HUES64 (cell line): ENCODE data around the gene CCDC144A.
"Not testable (repeated sequence)": the region's sequence is repeated elsewhere in the genome, so short reads cannot be mapped to it uniquely, and the experiment has no call there.

Source experiments
- H3K27ac ChIP-seq: 2 replicates; pipeline ENCODE4 v1.7.0; 2013; ENCODE audit warnings: low read depth, low read length, inconsistent platforms
- H3K27me3 ChIP-seq: 2 replicates; pipeline ENCODE4 v1.6.1; 2013; ENCODE audit warnings: mild to moderate bottlenecking, low read length; ENCODE audit not compliant: insufficient read depth
- H3K36me3 ChIP-seq: 2 replicates; pipeline ENCODE4 v1.6.1; 2013; ENCODE audit warnings: mild to moderate bottlenecking, low read length; ENCODE audit not compliant: insufficient read depth
- H3K4me1 ChIP-seq: 2 replicates; pipeline ENCODE4 v1.6.1; 2013; ENCODE audit warnings: mild to moderate bottlenecking, low read length, moderate library complexity; ENCODE audit not compliant: insufficient read depth
- H3K4me3 ChIP-seq: 2 replicates; pipeline ENCODE4 v1.5.1; 2013; ENCODE audit warnings: mild to moderate bottlenecking, low read length, moderate library complexity
- H3K9ac ChIP-seq: 2 replicates; pipeline ENCODE4 v1.6.1; 2013; ENCODE audit warnings: mild to moderate bottlenecking, low read depth, low read length
- H3K9me3 ChIP-seq: 2 replicates; pipeline ENCODE4 v1.6.1; 2013; ENCODE audit warnings: low read depth, low read length; ENCODE audit not compliant: insufficient read depth
- WGBS: fragments of 150-250, 120-280 bp; methylation state at CpG from one replicate; pipeline ENCODE4 v1.1.7; 2013; ENCODE audit warnings: missing lambda C conversion rate; 5-methylcytosine and 5-hydroxymethylcytosine counted together

The CCDC144A gene

GRCh38 chr17:16822133-16822532 is 132.1 kb downstream of the CCDC144A start:
- H3K36me3 ChIP-seq, H3K4me1 ChIP-seq, H3K9me3 ChIP-seq, H3K27ac ChIP-seq, H3K4me3 ChIP-seq, H3K9ac ChIP-seq, H3K27me3 ChIP-seq: not testable (repeated sequence)
- 83% methylated on average over 9 of the region's 17 CpGs for WGBS

GRCh38 chr17:16823768-16824406 is 133.8 kb downstream of the CCDC144A start:
- not testable (repeated sequence) for H3K4me3 ChIP-seq, H3K9me3 ChIP-seq, H3K4me1 ChIP-seq, H3K36me3 ChIP-seq, H3K9ac ChIP-seq, H3K27me3 ChIP-seq, H3K27ac ChIP-seq
- no CpG with 5 or more reads among the region's 5 CpGs for WGBS
